ENCODE measurements around the gene PAXX. TPM values are rescaled to one million over a fixed set of nuclear protein-coding genes. Genes with fewer than 3 reads are reported as not detected.

PAXX gene
- total RNA-seq, 2 experiments from 2014 or later = 67.0 to 67.8 TPM

DNA sequence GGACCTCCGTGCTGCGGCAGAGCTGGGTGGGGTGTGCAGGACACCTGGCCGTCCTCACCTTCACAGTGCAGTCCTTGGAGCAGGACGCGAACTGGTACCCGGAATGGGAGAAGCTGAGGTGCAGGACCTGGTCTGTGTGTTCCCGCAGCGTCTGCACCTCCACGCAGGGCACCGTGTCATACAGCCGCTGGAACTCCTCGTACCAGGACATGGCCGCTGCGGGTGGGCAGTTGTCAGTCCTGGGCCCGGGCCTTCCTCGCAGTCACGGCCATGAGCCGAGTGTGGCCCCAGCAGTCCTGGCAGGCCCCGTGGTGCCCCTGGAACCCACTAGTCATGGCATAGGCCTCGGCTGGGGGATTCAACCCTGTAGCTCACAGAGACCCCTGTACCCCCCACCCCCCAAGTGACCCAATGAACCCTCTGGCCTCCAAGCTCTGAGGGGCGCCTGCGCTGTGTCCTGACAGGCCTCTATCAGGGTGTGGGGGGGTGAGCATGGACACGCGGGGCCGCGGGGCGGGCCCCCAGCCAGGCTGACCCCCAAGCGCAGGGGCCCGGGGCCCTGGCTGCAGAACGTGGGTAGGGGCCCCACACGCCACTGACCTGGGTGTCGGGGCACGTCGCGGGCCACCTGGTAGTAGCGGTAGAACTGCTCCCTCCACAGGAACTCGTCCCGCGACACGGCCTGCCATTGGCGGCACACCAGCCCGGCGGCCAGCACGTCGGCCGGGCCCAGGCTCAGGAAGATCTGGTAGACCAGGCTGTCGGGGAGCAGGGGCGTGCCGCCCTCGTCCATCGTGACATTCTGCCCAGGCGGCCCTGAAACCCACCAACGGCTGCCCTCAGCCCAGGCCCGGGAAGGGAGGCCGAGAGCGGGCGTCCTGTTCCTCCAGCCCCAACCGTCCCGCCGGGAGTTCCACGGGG is 48.7 kb upstream of the PAXX start:
- Histone ChIP-seq H3K27ac (ENCODE audit: low read depth in 1 of 2, low read length in 2 of 2) (peak overlapping the region in 1 of 2 donors; percentile 21), H3K36me3 (ENCODE audit: insufficient read depth, low read length) (peaks cover 34% of the 10 kb centered on the region), H3K4me1 (ENCODE audit: insufficient read depth, low read length) (peaks cover 40% of the 10 kb centered on the region), H3K9me3 (ENCODE audit: control insufficient read depth in 1 of 2, insufficient read depth in 1 of 2, low read length in 2 of 2) (no peaks in the 10 kb centered on the region), H3K27me3 (ENCODE audit: control insufficient read depth in 1 of 2, insufficient read depth in 2 of 2, low read length in 2 of 2) (no peaks in the 10 kb centered on the region), H3K4me3 (ENCODE audit: low read length) (peak overlapping the region; percentile 69)
- H3K4me3 Mint-ChIP-seq = peak overlapping the region; percentile 87
- intact Hi-C loops (cut with DNase I, micrococcal nuclease) = loop anchor here (1.0 to 10.0 kb wide), 7 partner anchors 35 to 153 kb away; partner anchors contain the start of genes PHPT1 (in 2 of the 2), ABCA2 (in 1 of the 2), AJM1 (in 1 of the 2) and EDF1 (in 1 of the 2)
- ChIA-PET POLR2A (interaction anchor here (0.7 to 2.1 kb wide), 7 partner anchors 48 to 130 kb away, joined by 3 to 17 read pairs (median 4); partner anchors contain the start of genes AJM1, CLIC3, PAXX and TRAF2), CTCF (interaction anchor here (0.7 to 1.5 kb wide), 9 partner anchors 32 to 153 kb away, joined by 3 to 6 read pairs (median 5); partner anchors contain the start of genes AJM1, CLIC3, TMEM141 and TRAF2)
- TF ChIP-seq, protein P1, sequence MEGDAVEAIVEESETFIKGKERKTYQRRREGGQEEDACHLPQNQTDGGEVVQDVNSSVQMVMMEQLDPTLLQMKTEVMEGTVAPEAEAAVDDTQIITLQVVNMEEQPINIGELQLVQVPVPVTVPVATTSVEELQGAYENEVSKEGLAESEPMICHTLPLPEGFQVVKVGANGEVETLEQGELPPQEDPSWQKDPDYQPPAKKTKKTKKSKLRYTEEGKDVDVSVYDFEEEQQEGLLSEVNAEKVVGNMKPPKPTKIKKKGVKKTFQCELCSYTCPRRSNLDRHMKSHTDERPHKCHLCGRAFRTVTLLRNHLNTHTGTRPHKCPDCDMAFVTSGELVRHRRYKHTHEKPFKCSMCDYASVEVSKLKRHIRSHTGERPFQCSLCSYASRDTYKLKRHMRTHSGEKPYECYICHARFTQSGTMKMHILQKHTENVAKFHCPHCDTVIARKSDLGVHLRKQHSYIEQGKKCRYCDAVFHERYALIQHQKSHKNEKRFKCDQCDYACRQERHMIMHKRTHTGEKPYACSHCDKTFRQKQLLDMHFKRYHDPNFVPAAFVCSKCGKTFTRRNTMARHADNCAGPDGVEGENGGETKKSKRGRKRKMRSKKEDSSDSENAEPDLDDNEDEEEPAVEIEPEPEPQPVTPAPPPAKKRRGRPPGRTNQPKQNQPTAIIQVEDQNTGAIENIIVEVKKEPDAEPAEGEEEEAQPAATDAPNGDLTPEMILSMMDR (IDR thresholded peaks at IDR 0.05) = no peak
- no peaks in the 10 kb centered on the region for H3K9me3 Mint-ChIP-seq
- ATAC-seq (ENCODE audit: poor library complexity) = no peak
- H3K4me1 Mint-ChIP-seq (ENCODE audit: low read depth) = peaks cover 5% of the 10 kb centered on the region
- H3K36me3 Mint-ChIP-seq (ENCODE audit: low read depth) = peaks cover 22% of the 10 kb centered on the region
- peak overlapping the region; percentile 58 for H3K27ac Mint-ChIP-seq
- DNase-seq = peak in 5 of 14 experiments; percentile 21 to 48 (median 35)
- H3K27me3 Mint-ChIP-seq = no peaks in the 10 kb centered on the region

DNA sequence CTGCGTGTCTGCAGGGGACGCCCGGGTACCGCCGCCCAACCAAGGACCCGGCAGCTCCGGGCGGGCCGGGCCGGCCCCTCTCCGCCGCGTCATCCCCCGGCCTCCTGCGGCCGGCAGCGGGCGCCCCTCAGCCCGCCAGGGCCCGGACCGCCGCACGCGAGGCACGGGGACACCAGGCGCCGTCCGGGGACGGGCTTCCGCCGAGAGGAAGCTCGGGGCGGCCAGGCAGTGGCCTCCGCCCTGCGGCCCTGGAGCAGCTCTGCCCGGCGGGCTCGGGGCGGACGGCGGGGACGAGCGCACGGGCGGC is 48.1 kb upstream of the PAXX start:
- no peaks in the 10 kb centered on the region for H3K27me3 Mint-ChIP-seq
- CTCF ChIA-PET = interaction anchor here (0.7 to 1.5 kb wide), 10 partner anchors 31 to 217 kb away, joined by 3 to 6 read pairs (median 4); partner anchors contain the start of genes AJM1, CLIC3, MAN1B1 and TMEM141
- Histone ChIP-seq H3K27me3 (ENCODE audit: control insufficient read depth in 1 of 2, insufficient read depth in 2 of 2, low read length in 2 of 2) (no peaks in the 10 kb centered on the region), H3K36me3 (ENCODE audit: insufficient read depth, low read length) (peaks cover 34% of the 10 kb centered on the region), H3K9me3 (ENCODE audit: control insufficient read depth in 1 of 2, insufficient read depth in 1 of 2, low read length in 2 of 2) (no peaks in the 10 kb centered on the region), H3K4me1 (ENCODE audit: insufficient read depth, low read length) (peaks cover 44% of the 10 kb centered on the region), H3K27ac (ENCODE audit: low read depth in 1 of 2, low read length in 2 of 2) (no peak overlapping the region), H3K4me3 (ENCODE audit: low read length) (peak overlapping the region; percentile 69)
- POLR2A ChIA-PET = interaction anchor here (0.7 to 2.1 kb wide), 7 partner anchors 47 to 131 kb away, joined by 3 to 17 read pairs (median 4); partner anchors contain the start of genes AJM1, CLIC3, PAXX and TRAF2
- H3K9me3 Mint-ChIP-seq = no peaks in the 10 kb centered on the region
- DNase-seq (peak in 4 of 14 experiments; percentile 18 to 79 (median 60)), ATAC-seq (ENCODE audit: poor library complexity) (no peak)
- H3K36me3 Mint-ChIP-seq (ENCODE audit: low read depth) = peaks cover 20% of the 10 kb centered on the region
- TF ChIP-seq, protein P1 (IDR thresholded peaks at IDR 0.05) = no peak
- peaks cover 5% of the 10 kb centered on the region for H3K4me1 Mint-ChIP-seq (ENCODE audit: low read depth)
- peak overlapping the region; percentile 58 for H3K27ac Mint-ChIP-seq
- intact Hi-C loops (cut with DNase I, micrococcal nuclease) = loop anchor here (1.0 to 10.0 kb wide), 7 partner anchors 34 to 153 kb away; partner anchors contain the start of genes PHPT1 (in 2 of the 2), ABCA2 (in 1 of the 2), AJM1 (in 1 of the 2) and EDF1 (in 1 of the 2)
- peak overlapping the region; percentile 87 for H3K4me3 Mint-ChIP-seq
